Ammon's horn (tissue), 1 donor: ENCODE data around the gene GPR63.

ENCODE experiments used
- DNase-seq: peaks from one replicate; pipeline ENCODE4 v3.0.0-alpha.2; 2016; ENCODE audit warnings: low spot score

GPR63 gene

DNA sequence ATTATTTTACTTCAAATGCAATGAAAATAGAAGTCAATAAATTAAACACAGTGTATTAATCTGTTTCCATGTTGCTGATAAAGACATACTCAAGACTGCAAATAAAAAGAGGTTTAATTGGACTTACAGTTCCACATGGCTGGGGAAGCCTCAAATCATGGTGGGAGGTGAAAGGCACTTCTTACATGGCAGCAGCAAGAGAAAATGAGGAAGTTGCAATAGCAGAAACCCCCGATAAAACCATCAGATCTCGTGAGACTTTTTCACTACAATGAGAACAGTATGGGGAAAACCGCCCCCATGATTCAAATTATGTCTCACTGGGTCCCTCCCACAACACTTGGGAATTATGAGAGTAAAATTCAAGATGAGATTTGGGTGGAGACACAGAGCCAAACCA, 82.2 kb downstream of the GPR63 start:
- no peak for DNase-seq

DNA sequence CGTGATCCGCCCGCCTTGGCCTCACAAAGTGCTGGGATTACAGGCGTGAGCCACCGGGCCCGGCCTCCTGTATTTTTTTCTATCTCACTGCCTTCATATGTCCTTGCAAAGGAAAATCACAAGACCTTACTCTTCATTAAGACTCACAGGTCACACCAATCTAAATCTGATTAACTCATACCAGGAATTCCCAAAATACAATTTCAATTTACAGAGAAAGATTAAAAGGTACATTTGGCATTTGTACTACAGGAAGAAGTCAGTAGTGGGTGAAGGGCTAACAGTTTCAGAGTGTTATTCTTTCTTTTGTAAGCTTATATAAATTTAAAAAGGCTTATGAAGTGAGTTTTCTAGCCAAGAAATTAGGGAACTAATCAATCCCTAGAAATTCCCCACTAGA, 87.4 kb downstream of the GPR63 start:
- DNase-seq: no peak
